HG03039 (cell line): ENCODE measurements around the gene HINT3.
"Not testable (repeated sequence)": the region's sequence is repeated elsewhere in the genome, so short reads cannot be mapped to it uniquely, and the experiment has no call there.

Source experiments
- ATAC-seq: cut with Tn5 transposase; IDR thresholded peaks from one replicate; pipeline ENCODE4 v1.9.1; 2021; ENCODE audit warnings: mild to moderate bottlenecking, moderate library complexity; ENCODE audit not compliant: unreplicated experiment

Gene HINT3

GRCh38 chr6:125956506-125957390 lies at the start of gene HINT3:
Gene HINT3, plus strand, starts transcription at chr6:125956770. Its CDS starts 208 bp downstream, at chr6:125956978.
- peak; percentile 96 for ATAC-seq

GRCh38 chr6:125910527-125910926 lies 46.0 kb upstream of the HINT3 start:
- ATAC-seq = peak; percentile 98

- not testable (repeated sequence) for ATAC-seq
These were observed 45.5 kb upstream of the HINT3 start for GRCh38 chr6:125911051-125911451.

GRCh38 chr6:125912430-125912829 lies 44.1 kb upstream of the HINT3 start:
- not testable (repeated sequence) for ATAC-seq

- no peak for ATAC-seq
These were observed 43.4 kb upstream of the HINT3 start for GRCh38 chr6:125913145-125913544.

GRCh38 chr6:125913864-125914351 lies 42.7 kb upstream of the HINT3 start:
- no peak for ATAC-seq

- ATAC-seq = no peak
These were observed 38.3 kb upstream of the HINT3 start for GRCh38 chr6:125918230-125918629.

GRCh38 chr6:125918681-125919566 lies 37.6 kb upstream of the HINT3 start:
- ATAC-seq = peak; percentile 97

- ATAC-seq = peak; percentile 1
These were observed 37.0 kb upstream of the HINT3 start for GRCh38 chr6:125919618-125920017.

- no peak for ATAC-seq
These were observed 34.2 kb upstream of the HINT3 start for GRCh38 chr6:125922322-125922860.

- no peak for ATAC-seq
These were observed 33.1 kb upstream of the HINT3 start for GRCh38 chr6:125923366-125923877.

GRCh38 chr6:125924169-125924568 lies 32.4 kb upstream of the HINT3 start:
- no peak for ATAC-seq

GRCh38 chr6:125924697-125925358 lies 31.7 kb upstream of the HINT3 start:
- no peak for ATAC-seq

GRCh38 chr6:125926711-125927110 lies 29.9 kb upstream of the HINT3 start:
- ATAC-seq = no peak

GRCh38 chr6:125927761-125928160 lies 28.8 kb upstream of the HINT3 start:
- no peak for ATAC-seq

GRCh38 chr6:125930765-125931418 lies 25.7 kb upstream of the HINT3 start:
- no peak for ATAC-seq

GRCh38 chr6:125931733-125932450 lies 24.7 kb upstream of the HINT3 start:
- ATAC-seq = peak; percentile 76

- ATAC-seq = peak; percentile 12
These were observed 24.1 kb upstream of the HINT3 start for GRCh38 chr6:125932451-125932795.

- not testable (repeated sequence) for ATAC-seq
These were observed 21.1 kb upstream of the HINT3 start for GRCh38 chr6:125935520-125935919.
